Keratinocyte (primary cell): ENCODE measurements around the gene SERPINA4. TPM values are rescaled to one million over a fixed set of nuclear protein-coding genes. Genes with fewer than 3 reads are reported as not detected.

ENCODE experiments used
- DNase-seq: peaks from one replicate; pipeline ENCODE4 v3.0.0-alpha.2; 2011; ENCODE audit warnings: low read depth, missing footprints, low spot score
- FAIRE-seq: peaks from 2 replicates; lab custom pipeline; 2011; peaks lifted over from hg19 to GRCh38; lab: Jason Lieb, UNC
- H2AFZ ChIP-seq: 2 replicates; pipeline ENCODE4 v1.6.0; 2012; ENCODE audit warnings: low read length, control low read depth, inconsistent platforms; ENCODE audit not compliant: control insufficient read depth
- H3K27ac ChIP-seq: 2 replicates; pipeline ENCODE4 v1.5.1; 2011; ENCODE audit warnings: low read length; ENCODE audit not compliant: control insufficient read depth, insufficient read depth
- H3K27me3 ChIP-seq: 3 replicates; pipeline ENCODE4 v1.6.0; 2011; ENCODE audit warnings: low read length; ENCODE audit not compliant: control insufficient read depth, insufficient read depth; ENCODE audit errors: extremely low read depth
- H3K36me3 ChIP-seq, 2 experiments: 2 replicates in 1 of 2; 3 replicates in 1 of 2; pipeline ENCODE4 v1.5.1; 2011; ENCODE audit warnings: low read length in 2 of 2, mild to moderate bottlenecking in 1 of 2; ENCODE audit not compliant: control insufficient read depth in 2 of 2, insufficient read depth in 2 of 2; ENCODE audit errors: extremely low read depth in 1 of 2
- H3K4me1 ChIP-seq: 3 replicates; pipeline ENCODE4 v1.5.1; 2011; ENCODE audit warnings: low read length; ENCODE audit not compliant: control insufficient read depth, insufficient read depth; ENCODE audit errors: extremely low read depth
- H3K4me2 ChIP-seq: 3 replicates; pipeline ENCODE4 v1.6.0; 2011; ENCODE audit warnings: low read depth, low read length; ENCODE audit not compliant: control insufficient read depth, insufficient read depth; ENCODE audit errors: extremely low read depth
- H3K4me3 ChIP-seq, 3 experiments: fragments of 200-600 bp in 1 of 3; sonication (generic) in 1 of 3; 2 replicates in 2 of 3; 3 replicates in 1 of 3; pipeline ENCODE4 v1.5.1; 2011 to 2016; ENCODE audit warnings: low read length in 3 of 3, mild to moderate bottlenecking in 3 of 3, control low read depth in 2 of 3, inconsistent platforms in 1 of 3, low read depth in 1 of 3, mixed read lengths in 1 of 3, mixed run types in 1 of 3, moderate library complexity in 1 of 3; ENCODE audit not compliant: control insufficient read depth in 2 of 3, insufficient read depth in 2 of 3; ENCODE audit errors: extremely low read depth in 1 of 3
- H3K79me2 ChIP-seq: 2 replicates; pipeline ENCODE4 v1.6.0; 2012; ENCODE audit warnings: low read length; ENCODE audit not compliant: control insufficient read depth, insufficient read depth
- H3K9ac ChIP-seq: 3 replicates; pipeline ENCODE4 v1.6.0; 2011; ENCODE audit warnings: low read length; ENCODE audit not compliant: control insufficient read depth, insufficient read depth; ENCODE audit errors: extremely low read depth
- H3K9me1 ChIP-seq: 3 replicates; pipeline ENCODE4 v1.6.0; 2011; ENCODE audit warnings: low read length; ENCODE audit not compliant: control insufficient read depth, insufficient read depth; ENCODE audit errors: extremely low read depth
- H3K9me3 ChIP-seq: 2 replicates; pipeline ENCODE4 v1.5.1; 2012; ENCODE audit warnings: low read depth, low read length; ENCODE audit not compliant: control insufficient read depth
- H4K20me1 ChIP-seq: 3 replicates; pipeline ENCODE4 v1.6.0; 2011; ENCODE audit warnings: low read length; ENCODE audit not compliant: control insufficient read depth, insufficient read depth; ENCODE audit errors: extremely low read depth
- CTCF ChIP-seq, 3 experiments: IDR thresholded peaks in 1 of 3; conservative IDR thresholded peaks in 1 of 3; optimal IDR thresholded peaks in 1 of 3; 2 replicates in 2 of 3; 3 replicates in 1 of 3; pipeline versions ENCODE3 to v1.5.1; 2011; ENCODE audit warnings: low read length in 3 of 3, mild to moderate bottlenecking in 3 of 3, moderate library complexity in 2 of 3, control low read depth in 1 of 3, inconsistent platforms in 1 of 3; ENCODE audit not compliant: insufficient read depth in 2 of 3; ENCODE audit errors: extremely low read depth in 1 of 3
- EZH2 ChIP-seq: IDR thresholded peaks from one replicate; pipeline ENCODE4 v1.6.1; 2012; ENCODE audit warnings: inconsistent platforms, mild to moderate bottlenecking, low read length, moderate library complexity
- dilution Hi-C: fragments of 300-500 bp; cut with MboI; formaldehyde crosslinking; loops from one replicate; pipeline ENCODE4 v1.7.0; 2020; ENCODE audit warnings: low sequenced_read_pairs; ENCODE audit not compliant: extremely low pct_ligation_motif_present
- polyA plus RNA-seq, 5 experiments: library from polyadenylated mRNA; depleted of rRNA in 3 of 5; stranded (reverse) in 3 of 5; stranded (forward) in 1 of 5; unstranded in 1 of 5; fragments of >200 nt; gene quantifications; 1 replicate in 1 of 5; 2 replicates in 3 of 5; 3 replicates in 1 of 5; pipeline versions ENCODE4 v1.2.1 to v1.2.3, GENCODE V29; 2011 to 2012; ENCODE audit warnings: missing spikeins in 2 of 5, low read depth in 1 of 5, low replicate concordance in 1 of 5

Gene SERPINA4
- polyA plus RNA-seq, 1 donor (not counting 4 experiments of a cell fraction or from before 2014, with no cell fraction given), result not detected

- no peak for FAIRE-seq
- DNase-seq, result no peak
- H3K9ac ChIP-seq, result no peak overlapping the region
Observed at GRCh38 chr14:94564381-94564780, 3.1 kb downstream of the SERPINA4 start.

GRCh38 chr14:94568186-94568585 is 6.9 kb downstream of the SERPINA4 start:
- FAIRE-seq (no peak), DNase-seq (no peak)
- Histone ChIP-seq H3K9ac (no peak overlapping the region), H3K27me3 (no peaks in the 10 kb centered on the region), H4K20me1 (no peaks in the 10 kb centered on the region), H3K9me1 (no peaks in the 10 kb centered on the region), H3K4me2 (no peak overlapping the region), H2AFZ (no peak overlapping the region), H3K79me2 (no peaks in the 10 kb centered on the region), H3K36me3 (no peaks in the 10 kb centered on the region), H3K27ac (no peak overlapping the region), H3K9me3 (no peaks in the 10 kb centered on the region), H3K4me3 (no peak overlapping the region), H3K4me1 (no peaks in the 10 kb centered on the region)
- dilution Hi-C loops, result no loop called here
- no peak for TF ChIP-seq EZH2
- TF ChIP-seq CTCF (optimal IDR thresholded peaks at IDR 0.05 in 1 of 3, IDR thresholded peaks at IDR 0.05 in 1 of 3, conservative IDR thresholded peaks at IDR 0.05 in 1 of 3; ENCODE audit: extremely low read depth in 1 of 3, insufficient read depth in 2 of 3, low read length in 3 of 3), result no peak

More at GRCh38 chr14:94564381-94564780, 3.1 kb downstream of the SERPINA4 start:
- no peaks in the 10 kb centered on the region for H3K9me3 ChIP-seq
- H3K4me3 ChIP-seq, result no peak overlapping the region
- H4K20me1 ChIP-seq, result no peaks in the 10 kb centered on the region
- H3K27ac ChIP-seq, result no peak overlapping the region
- H3K27me3 ChIP-seq, result no peaks in the 10 kb centered on the region
- H2AFZ ChIP-seq, result no peak overlapping the region
- no peak overlapping the region for H3K4me2 ChIP-seq
- no peaks in the 10 kb centered on the region for H3K9me1 ChIP-seq
- H3K4me1 ChIP-seq, result no peaks in the 10 kb centered on the region
- no peak for TF ChIP-seq EZH2
- no peak for TF ChIP-seq CTCF (optimal IDR thresholded peaks at IDR 0.05 in 1 of 3, IDR thresholded peaks at IDR 0.05 in 1 of 3, conservative IDR thresholded peaks at IDR 0.05 in 1 of 3; ENCODE audit: extremely low read depth in 1 of 3, insufficient read depth in 2 of 3, low read length in 3 of 3)
- no peaks in the 10 kb centered on the region for H3K36me3 ChIP-seq
- H3K79me2 ChIP-seq, result no peaks in the 10 kb centered on the region
- dilution Hi-C loops, result no loop called here
